Right lobe of liver (tissue), 4 donors: ENCODE results near the gene TUG1.

Experiments
- CTCF ChIP-seq, 4 donors: fragments of 200-600 bp in 3 of 4; fragments of 450-650 bp in 1 of 4; IDR thresholded peaks; one replicate each; pipeline versions ENCODE4 v1.5.1 to v1.8.0; 2016 to 2022; ENCODE audit warnings: antibody characterized with exemption in 4 of 4, mild to moderate bottlenecking in 2 of 4
- POLR2A ChIP-seq: fragments of 450-650 bp; IDR thresholded peaks from one replicate; pipeline ENCODE4 v1.6.1; 2017; ENCODE audit warnings: antibody characterized with exemption, mild to moderate bottlenecking
- donor health status: DM: no; HTN: no; CAD: no.
- donor health status: DM: no; HTN: no; CAD: no.
- donor health status: DM: no; HTN: yes; CAD: no.

GRCh38 chr22:30928401-30928800 is 40.7 kb upstream of the TUG1 start:
- TF ChIP-seq CTCF (IDR thresholded peaks at IDR 0.05) (no peak), POLR2A (no peak)
